ENCODE results near the gene SPON1. TPM values are rescaled to one million over a fixed set of nuclear protein-coding genes. Genes with fewer than 3 reads are reported as not detected.
"Not testable (repeated sequence)": the region's sequence is repeated elsewhere in the genome, so short reads cannot be mapped to it uniquely, and the experiment has no call there.

The SPON1 gene
- total RNA-seq, 1 experiment from 2014 or later, result 0.20 TPM

GRCh38 chr11:13924801-13925327 is 37.7 kb upstream of the SPON1 start:
- H3K4me1 Mint-ChIP-seq, result peaks cover 30 to 31% of the 10 kb centered on the region in 2 experiments
- H4K8ac ChIP-seq (replicated peaks; ENCODE audit: insufficient read length, low read depth, low read length), result no peak overlapping the region
- no peak overlapping the region for H3K9ac ChIP-seq (ENCODE audit: extremely low read depth, insufficient read length, low read length)
- H3K4me3 Mint-ChIP-seq, result no peak overlapping the region
- H3K36me3 Mint-ChIP-seq (ENCODE audit: insufficient read depth in 1 of 3, low read depth in 3 of 3), result no peaks in the 10 kb centered on the region
- H3K23ac ChIP-seq (ENCODE audit: insufficient read length, low read depth, low read length), result no peak overlapping the region
- H3K4me1 ChIP-seq (ENCODE audit: insufficient read depth, low read length), result peaks cover 15% of the 10 kb centered on the region
- H3K14ac ChIP-seq (ENCODE audit: insufficient read depth, low read length), result no peak overlapping the region
- no peak overlapping the region for H2AK5ac ChIP-seq (ENCODE audit: insufficient read length, low read length)
- no peaks in the 10 kb centered on the region for H4K20me1 ChIP-seq (ENCODE audit: control insufficient read depth, insufficient read depth, insufficient read length)
- no peak overlapping the region for H3K56ac ChIP-seq (ENCODE audit: insufficient read length, low read depth, low read length)
- H2BK12ac ChIP-seq (ENCODE audit: insufficient read length, low read depth, low read length), result no peak overlapping the region
- H3K18ac ChIP-seq (ENCODE audit: insufficient read length, low read depth, low read length), result no peak overlapping the region
- no peak overlapping the region for H2BK15ac ChIP-seq (ENCODE audit: low read depth, low read length)
- no peaks in the 10 kb centered on the region for H3K79me2 ChIP-seq (ENCODE audit: insufficient read depth, low read length)
- no peaks in the 10 kb centered on the region for H3K23me2 ChIP-seq (ENCODE audit: insufficient read length, low read depth, low read length, poor library complexity, severe bottlenecking)
- no peak for DNase-seq
- no peak overlapping the region for H4K91ac ChIP-seq (ENCODE audit: insufficient read length, low read depth, low read length)
- H3K27ac Mint-ChIP-seq, result 0 out of 7 replicates have a peak overlapping the region, but pooled peaks of 1 of the 3 experiments have one; percentile 2
- no peak overlapping the region for H2AFZ ChIP-seq (ENCODE audit: low read length)
- no peaks in the 10 kb centered on the region for H3K9me3 ChIP-seq (ENCODE audit: control insufficient read depth, low read depth, low read length)
- no peak overlapping the region for H3T11ph ChIP-seq (ENCODE audit: low read length)
- WGBS (ENCODE audit: extremely low coverage, insufficient read length, low lambda C conversion rate), result no CpG with 5 or more reads among the region's 2 CpGs
- H2BK5ac ChIP-seq (ENCODE audit: insufficient read length, low read length), result no peak overlapping the region
- H3K27me3 Mint-ChIP-seq (ENCODE audit: low read depth), result no peaks in the 10 kb centered on the region
- H3K4ac ChIP-seq (ENCODE audit: low read depth, low read length), result no peak overlapping the region
- H3K79me1 ChIP-seq (ENCODE audit: insufficient read depth, low read depth, low read length, poor library complexity, severe bottlenecking), result no peaks in the 10 kb centered on the region
- no peak overlapping the region for H3K27ac ChIP-seq (ENCODE audit: insufficient read length, low read depth, low read length)
- no peak overlapping the region for H3K4me2 ChIP-seq (ENCODE audit: insufficient read depth, insufficient read length, low read length)
- H2BK120ac ChIP-seq (ENCODE audit: low read depth, low read length, poor library complexity, severe bottlenecking), result no peak overlapping the region
- TF ChIP-seq CTCF (conservative IDR thresholded peaks at IDR 0.05), result no peak
- H3K9me3 Mint-ChIP-seq, result no peaks in the 10 kb centered on the region
- no peaks in the 10 kb centered on the region for H3K27me3 ChIP-seq (ENCODE audit: insufficient read depth, low read length)
- H4K5ac ChIP-seq (ENCODE audit: insufficient read length, low read depth, low read length), result no peak overlapping the region
- H2BK20ac ChIP-seq (ENCODE audit: low read depth, low read length, poor library complexity, severe bottlenecking), result no peak overlapping the region

GRCh38 chr11:13926366-13926765 is 36.2 kb upstream of the SPON1 start:
- H3K4ac ChIP-seq (ENCODE audit: low read depth, low read length); H3K23ac ChIP-seq (ENCODE audit: insufficient read length, low read depth, low read length); H3K79me2 ChIP-seq (ENCODE audit: insufficient read depth, low read length); H2BK12ac ChIP-seq (ENCODE audit: insufficient read length, low read depth, low read length); H3K27ac ChIP-seq (ENCODE audit: insufficient read length, low read depth, low read length); H3K27ac Mint-ChIP-seq; H2BK120ac ChIP-seq (ENCODE audit: low read depth, low read length, poor library complexity, severe bottlenecking); H3K9ac ChIP-seq (ENCODE audit: extremely low read depth, insufficient read length, low read length); H3K9me3 ChIP-seq (ENCODE audit: control insufficient read depth, low read depth, low read length); DNase-seq; H3K27me3 ChIP-seq (ENCODE audit: insufficient read depth, low read length); H3K4me2 ChIP-seq (ENCODE audit: insufficient read depth, insufficient read length, low read length); H3K36me3 Mint-ChIP-seq (ENCODE audit: insufficient read depth in 1 of 3, low read depth in 3 of 3); H4K91ac ChIP-seq (ENCODE audit: insufficient read length, low read depth, low read length); H4K5ac ChIP-seq (ENCODE audit: insufficient read length, low read depth, low read length); H3T11ph ChIP-seq (ENCODE audit: low read length); H3K23me2 ChIP-seq (ENCODE audit: insufficient read length, low read depth, low read length, poor library complexity, severe bottlenecking); H3K4me3 Mint-ChIP-seq; H3K79me1 ChIP-seq (ENCODE audit: insufficient read depth, low read depth, low read length, poor library complexity, severe bottlenecking); H3K14ac ChIP-seq (ENCODE audit: insufficient read depth, low read length); H3K27me3 Mint-ChIP-seq (ENCODE audit: low read depth); H2BK15ac ChIP-seq (ENCODE audit: low read depth, low read length); H3K56ac ChIP-seq (ENCODE audit: insufficient read length, low read depth, low read length); H2BK5ac ChIP-seq (ENCODE audit: insufficient read length, low read length); H4K8ac ChIP-seq (replicated peaks; ENCODE audit: insufficient read length, low read depth, low read length); H2AK5ac ChIP-seq (ENCODE audit: insufficient read length, low read length); H4K20me1 ChIP-seq (ENCODE audit: control insufficient read depth, insufficient read depth, insufficient read length); H3K18ac ChIP-seq (ENCODE audit: insufficient read length, low read depth, low read length); H2AFZ ChIP-seq (ENCODE audit: low read length); H3K9me3 Mint-ChIP-seq; H2BK20ac ChIP-seq (ENCODE audit: low read depth, low read length, poor library complexity, severe bottlenecking): not testable (repeated sequence)
- peaks cover 30 to 31% of the 10 kb centered on the region in 2 experiments for H3K4me1 Mint-ChIP-seq
- no CpG with 5 or more reads among the region's 5 CpGs for WGBS (ENCODE audit: extremely low coverage, insufficient read length, low lambda C conversion rate)
- H3K4me1 ChIP-seq (ENCODE audit: insufficient read depth, low read length), result peaks cover 15% of the 10 kb centered on the region

Data from H9 (cell line).